Neural progenitor cell (in vitro differentiated cells): ENCODE measurements around the gene AMZ2.

Experiments used
- CTCF ChIP-seq: fragments of 200-600 bp; sonication (generic); IDR thresholded peaks from 2 replicates; pipeline ENCODE4 v1.5.1; 2017; ENCODE audit warnings: antibody characterized with exemption, mild to moderate bottlenecking
- EZH2 ChIP-seq: fragments of 200-600 bp; sonication (generic); IDR thresholded peaks from 2 replicates; pipeline ENCODE4 v1.6.1; 2017; ENCODE audit warnings: antibody characterized with exemption, mild to moderate bottlenecking, moderate library complexity
- EZH2phosphoT487 ChIP-seq: fragments of 200-600 bp; sonication (generic); IDR thresholded peaks from 2 replicates; pipeline ENCODE4 v1.6.1; 2017; ENCODE audit warnings: antibody characterized with exemption

GRCh38 chr17:68294196-68294555 lies 46.3 kb downstream of the AMZ2 start:
- TF ChIP-seq CTCF (no peak), EZH2phosphoT487 (no peak), EZH2 (no peak)
